G401.6 (cell line): ENCODE data around the gene VAC14.

Experiments
- FAIRE-seq: peaks from 2 replicates; lab custom pipeline; 2012; peaks lifted over from hg19 to GRCh38; lab: Jason Lieb, UNC

The VAC14 gene

DNA sequence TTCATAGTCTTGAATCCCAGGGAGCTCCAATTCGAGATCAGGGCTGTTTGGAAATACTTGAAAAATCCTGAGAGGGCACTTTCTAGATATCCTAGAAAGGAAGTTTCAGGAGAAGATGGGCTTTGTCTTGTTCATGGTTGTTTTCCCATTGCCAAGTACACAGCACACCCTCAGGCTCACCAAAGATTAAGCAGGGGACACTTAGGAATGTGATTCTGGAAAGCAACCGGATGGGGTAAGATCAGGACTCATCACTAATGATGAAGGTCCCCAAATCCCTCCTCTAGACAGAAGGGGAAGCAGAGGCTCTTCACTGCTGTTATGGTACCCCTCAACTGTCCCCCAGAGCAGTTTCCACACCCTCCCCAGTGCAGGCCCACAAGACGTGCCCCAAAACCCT, 40.7 kb downstream of the VAC14 start:
- no peak for FAIRE-seq

DNA sequence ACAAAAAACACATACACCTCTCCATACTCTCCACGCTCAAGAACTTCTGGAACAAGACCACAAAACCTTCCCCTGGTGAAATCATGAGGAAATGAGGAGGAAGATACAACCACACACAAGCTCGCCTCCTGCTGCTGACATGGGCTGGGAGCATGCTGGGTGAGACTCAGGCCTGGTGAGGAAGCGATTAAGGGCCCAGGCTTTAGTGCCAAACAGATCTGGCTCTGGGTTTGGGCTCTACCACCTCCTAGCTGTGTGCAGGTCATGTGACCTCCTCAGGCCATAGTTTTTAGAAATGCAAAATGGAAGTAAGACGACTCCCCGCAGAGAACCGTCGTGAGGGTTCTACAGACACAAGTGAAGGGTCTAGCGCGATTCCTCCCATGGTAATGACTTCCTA, 41.3 kb downstream of the VAC14 start:
- no peak for FAIRE-seq

DNA sequence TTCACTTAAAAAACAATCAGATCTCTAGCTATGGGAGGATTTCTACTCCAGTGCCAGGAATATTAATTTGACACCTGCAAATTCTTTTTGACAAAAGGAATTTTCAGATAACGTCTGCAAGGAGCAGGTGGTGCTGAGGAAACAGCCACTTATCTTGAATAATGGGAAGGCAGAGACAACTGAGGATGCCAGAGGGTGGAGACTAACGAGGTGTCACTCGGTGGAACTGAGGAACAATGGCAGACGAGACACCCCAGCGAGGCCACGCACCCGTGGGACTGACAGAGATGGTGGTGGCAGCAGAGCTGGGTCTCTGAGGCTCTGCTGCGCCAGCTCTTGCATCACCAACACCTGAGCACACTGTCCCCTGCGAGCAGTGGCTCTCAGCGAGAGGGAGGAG, 42.2 kb downstream of the VAC14 start:
- no peak for FAIRE-seq

DNA sequence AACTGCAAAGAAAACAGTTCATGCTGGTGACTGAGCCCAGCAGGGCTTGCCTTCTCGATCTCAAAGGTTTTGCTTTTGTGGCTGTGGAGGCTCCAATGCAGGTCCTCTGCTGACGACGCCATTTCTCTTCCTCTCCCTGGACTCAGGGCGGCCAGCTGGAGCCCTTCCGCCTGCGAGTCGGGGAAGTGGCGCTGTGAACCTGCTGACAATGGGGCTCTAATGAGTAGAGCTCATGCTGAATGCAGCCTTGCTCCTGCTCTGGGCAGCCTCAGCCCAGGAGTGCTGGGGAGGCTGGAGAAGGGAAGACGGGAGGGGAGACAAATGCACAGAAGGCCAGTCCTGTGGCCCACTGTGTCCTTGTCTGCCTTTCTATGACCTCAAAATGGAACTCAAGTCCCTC, 43.8 kb downstream of the VAC14 start:
- FAIRE-seq = no peak

DNA sequence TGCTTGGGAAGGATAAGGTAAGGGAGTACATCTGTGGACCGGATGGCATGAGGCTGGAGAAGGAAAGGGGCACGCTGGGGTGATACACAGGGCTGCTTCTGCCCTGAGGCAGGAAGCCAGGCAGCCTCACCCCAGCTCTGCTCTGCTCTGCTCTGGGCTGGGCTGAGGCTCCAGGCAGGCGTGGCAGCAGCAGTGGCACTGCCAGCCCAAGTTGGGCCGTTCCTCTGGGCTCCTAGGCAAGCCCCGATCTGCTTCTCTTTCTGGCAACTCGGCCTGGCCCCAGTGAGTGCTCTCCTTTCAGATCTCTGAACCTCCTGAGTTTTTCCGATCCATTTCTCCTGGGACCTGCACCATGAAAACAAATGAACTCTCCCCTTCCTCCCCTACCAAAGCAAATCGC, 44.9 kb downstream of the VAC14 start:
- no peak for FAIRE-seq

DNA sequence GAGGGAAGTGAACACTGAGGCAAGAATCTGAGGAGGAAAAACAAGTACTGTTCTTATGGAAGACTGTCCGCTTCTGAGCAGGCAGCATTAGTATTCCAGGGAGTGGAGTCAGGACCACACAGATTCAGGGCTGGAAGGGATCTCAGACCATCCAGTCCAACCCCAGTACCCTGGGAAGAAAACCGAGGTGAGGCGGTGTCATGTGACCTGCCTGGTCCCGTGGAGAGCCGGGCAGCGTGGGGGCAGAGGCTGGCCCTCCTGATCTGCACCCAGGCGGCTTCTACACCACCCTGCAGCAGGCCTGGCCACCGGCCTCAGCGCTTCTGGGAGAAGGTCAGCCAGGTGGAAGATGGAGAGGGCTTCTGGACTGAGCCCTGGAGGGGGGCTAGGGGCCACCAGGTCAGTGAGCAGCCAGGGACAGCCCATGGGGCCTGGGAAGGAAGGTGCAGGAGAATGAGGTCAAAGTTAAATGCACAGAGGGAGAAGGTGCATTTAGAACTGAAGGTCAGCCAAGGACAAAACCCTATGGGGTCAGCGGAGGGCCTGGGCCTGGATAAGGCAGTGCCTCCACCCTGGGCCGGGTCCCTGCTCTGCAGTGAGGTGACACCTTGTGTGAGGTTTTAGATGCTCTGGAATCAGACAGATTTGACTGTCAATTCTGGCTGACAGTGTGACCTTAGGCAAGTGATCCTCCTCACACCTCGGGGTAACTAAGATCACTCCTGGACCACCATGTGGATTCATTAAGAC, 45.9 kb downstream of the VAC14 start:
- FAIRE-seq = no peak

DNA sequence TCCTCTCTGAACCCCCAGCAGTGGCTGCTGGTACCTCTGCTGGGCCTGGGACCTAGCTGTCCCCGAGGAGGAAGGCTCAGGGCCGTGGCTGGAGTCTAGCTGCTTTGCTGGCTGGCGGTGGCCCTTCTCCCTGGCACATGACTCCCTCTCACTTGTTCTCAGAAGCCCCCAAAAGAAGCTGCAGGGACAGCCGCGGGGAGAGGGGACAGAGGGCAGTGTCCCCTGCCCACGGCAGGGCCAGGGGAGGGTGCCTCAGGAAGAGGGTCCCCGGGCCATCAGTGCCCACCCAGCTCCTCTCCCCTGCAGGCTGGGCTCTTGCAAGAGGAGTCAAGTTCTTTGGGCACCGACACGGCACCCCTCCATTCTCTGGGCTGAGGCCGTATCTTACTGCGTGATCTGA, 46.6 kb downstream of the VAC14 start:
- no peak for FAIRE-seq

DNA sequence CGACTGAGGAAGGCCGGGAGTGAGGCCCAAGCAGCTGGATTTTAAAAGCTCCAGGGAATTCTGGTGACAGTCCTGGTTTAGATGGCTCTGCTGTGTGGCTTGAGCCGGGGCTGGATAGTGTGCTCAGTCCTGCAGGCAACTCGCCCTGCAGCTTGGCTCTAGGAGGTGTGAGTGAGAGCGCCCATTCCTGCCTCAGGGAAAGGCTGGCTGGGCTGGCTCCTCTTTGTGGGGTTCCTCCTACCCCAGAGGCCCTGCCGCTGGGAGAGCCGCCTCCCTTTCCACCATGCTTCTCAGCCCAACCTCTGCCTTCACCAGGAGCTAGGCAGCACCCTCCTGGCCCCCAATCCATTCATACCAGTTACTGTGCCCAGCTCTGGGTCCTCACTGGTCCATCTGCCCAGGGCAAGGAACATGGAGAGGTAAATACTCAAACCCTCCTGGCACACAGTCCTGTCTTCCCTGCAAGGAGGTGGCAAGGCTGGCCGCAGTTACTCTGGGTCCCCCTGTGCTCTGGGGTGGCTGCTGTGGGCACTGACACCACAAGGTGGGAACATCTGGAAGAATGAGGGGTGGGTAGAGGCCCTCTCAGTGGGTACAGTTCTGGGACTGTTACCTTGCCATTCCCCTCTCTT, 47.1 kb downstream of the VAC14 start:
- no peak for FAIRE-seq

DNA sequence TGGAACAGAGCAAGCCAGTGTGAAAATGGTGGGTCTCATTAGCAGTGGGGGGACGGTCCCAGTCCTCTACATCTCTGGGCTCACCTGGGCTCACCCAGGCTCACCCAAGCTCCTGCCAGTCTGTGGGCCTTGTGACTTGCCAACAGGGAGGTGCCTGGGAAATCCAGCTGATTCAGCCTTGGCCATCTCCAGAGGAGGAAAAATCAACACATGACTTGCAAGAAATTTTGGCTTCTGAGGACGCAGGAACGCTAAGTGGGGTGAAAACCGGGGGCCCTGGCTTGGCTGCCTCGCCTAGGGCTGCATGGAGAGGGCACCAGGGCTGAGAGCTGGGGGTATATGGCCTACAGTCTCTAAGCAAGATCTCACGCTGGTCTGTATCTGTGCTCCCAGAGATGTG, 47.7 kb downstream of the VAC14 start:
- FAIRE-seq = no peak

DNA sequence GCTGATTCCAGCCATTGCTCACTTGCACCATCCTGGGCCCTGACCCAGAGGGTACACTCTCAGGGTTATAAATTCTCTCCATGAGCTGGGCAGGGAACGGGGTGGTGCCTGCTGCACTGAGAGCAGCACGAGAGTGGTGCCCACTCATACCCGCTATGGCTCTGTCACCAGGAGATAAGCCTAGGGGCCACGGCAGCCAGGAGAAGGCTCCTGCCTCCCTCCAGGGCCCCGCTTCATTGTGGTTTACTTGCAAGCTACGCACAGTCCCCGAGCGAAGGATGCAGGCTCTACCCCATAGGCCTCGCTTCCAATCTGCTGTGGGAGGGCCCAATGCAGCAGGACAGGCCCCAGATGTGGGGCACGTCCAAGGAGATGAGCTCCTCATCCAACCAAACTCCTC, 48.5 kb downstream of the VAC14 start:
- no peak for FAIRE-seq

DNA sequence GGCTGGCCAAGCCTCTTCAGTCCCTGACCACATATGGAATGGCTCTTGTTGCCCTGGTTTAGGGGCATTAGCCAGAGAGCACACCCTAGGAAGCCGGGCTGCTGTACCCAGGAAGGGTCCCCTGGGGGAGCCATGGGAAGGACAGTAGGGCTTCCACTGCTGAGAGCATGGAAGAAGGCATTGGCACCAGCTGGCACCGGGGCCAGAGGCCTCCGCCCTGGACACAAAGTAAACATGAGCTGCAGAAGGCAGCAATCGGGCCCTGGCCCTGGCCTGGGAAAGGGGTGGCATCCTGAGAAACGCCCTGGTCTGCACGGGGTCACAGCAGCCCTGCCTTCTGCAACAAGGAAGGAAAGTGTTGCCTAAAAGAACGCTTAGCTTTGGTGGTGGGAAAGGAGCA, 49.4 kb downstream of the VAC14 start:
- no peak for FAIRE-seq

DNA sequence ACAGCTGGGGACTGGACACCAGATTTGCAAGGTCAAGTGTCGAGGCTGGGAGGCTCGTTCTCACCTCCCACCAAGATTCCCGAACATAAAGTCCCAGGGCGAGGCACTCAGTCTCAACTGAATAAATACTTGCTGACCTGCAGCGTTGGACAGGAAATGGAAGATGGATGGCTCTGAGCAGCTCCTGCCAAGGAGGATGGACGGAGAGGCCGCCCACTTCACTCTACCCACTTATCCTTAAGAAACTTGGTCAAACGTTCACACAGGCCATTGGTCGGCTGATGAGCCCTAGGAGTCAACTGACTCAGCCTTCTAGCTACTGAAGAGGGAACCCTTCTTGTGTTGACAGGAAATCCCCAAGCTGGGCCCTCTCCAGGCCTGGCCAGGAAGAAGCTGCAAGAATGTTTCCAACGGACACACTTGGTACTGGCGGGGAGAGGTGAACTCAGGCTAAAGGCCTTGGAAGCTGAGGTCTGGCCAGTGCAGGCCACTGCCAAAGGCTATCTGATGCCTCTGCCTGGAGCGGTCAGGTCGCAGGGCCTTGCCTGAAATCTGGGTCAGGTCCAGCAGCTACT, 50.0 kb downstream of the VAC14 start:
- no peak for FAIRE-seq

DNA sequence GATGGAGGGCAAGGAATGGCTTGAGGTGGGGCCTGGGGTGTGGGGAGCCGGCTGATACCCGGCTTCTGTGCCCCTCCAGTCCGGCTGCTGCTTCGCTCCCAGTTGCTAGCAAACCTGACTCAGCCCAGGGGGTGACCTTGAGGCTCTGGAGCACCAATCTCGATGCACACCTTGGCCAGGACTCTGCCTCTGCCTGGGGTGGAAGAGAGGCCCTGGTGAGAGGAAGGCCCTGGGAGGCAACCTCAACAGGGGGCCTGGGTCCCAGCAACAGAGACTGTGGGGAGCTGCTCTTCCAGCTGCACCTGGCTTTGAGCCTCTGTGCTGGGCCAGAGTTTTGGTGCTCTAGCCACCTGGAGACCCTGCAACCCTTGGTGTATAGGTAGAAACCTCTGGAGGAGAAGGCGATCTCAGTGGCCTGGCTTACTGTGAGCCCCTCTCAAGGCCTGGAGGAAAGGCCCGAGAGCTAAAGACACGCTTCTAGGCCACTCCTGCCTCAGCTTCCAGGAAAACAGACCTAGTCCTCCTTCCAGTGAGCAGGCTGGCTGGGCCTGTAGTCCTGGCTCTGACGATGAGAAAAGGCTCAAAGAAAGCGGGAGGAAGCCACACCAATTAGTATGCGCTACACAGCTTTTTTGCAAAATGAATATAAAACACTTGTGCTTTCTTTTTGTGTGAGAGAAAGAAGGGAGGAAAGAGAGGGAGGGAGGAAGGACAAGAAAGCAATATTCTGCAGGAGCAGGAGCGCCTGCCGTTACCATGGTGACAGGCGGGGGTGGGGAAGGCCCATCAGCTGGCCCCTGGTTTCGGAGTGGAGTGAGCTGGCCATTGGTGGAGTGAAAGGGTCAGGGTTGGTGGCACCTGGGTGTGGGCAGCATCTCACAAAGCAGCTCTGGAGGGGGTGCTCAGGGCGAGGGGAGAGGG, 51.0 kb downstream of the VAC14 start:
- no peak for FAIRE-seq

DNA sequence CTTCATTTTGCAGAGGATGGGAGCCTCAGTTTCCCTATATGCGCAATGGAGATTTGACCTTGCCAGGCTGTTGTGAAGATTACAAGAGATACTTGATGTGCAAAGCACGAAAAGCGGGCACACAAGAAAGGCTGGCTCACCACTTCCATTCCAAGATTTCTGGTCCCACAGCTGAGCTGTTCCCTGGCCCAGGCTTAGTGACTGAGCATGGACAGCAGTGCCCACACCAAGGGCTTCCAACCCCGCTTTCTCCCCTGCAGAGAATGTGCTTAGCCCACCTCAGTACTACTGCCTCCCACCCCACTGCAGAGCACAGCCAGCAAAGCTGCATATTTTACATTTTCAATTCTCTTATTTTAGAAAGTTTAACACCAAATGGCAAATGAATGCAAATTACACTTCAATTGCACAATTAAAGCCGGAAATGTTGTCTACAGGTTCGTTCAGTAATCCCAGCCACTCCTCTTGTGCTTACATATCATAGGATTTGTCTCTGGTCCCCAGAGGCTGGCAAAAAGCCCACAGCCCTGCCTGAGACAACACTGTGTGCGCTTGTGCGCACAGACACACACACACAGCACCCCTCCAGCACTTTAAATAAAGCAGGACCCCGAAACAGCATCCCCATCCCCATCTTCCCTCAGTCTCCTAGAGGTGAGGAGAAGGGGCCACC, 51.8 kb downstream of the VAC14 start:
- FAIRE-seq = no peak

DNA sequence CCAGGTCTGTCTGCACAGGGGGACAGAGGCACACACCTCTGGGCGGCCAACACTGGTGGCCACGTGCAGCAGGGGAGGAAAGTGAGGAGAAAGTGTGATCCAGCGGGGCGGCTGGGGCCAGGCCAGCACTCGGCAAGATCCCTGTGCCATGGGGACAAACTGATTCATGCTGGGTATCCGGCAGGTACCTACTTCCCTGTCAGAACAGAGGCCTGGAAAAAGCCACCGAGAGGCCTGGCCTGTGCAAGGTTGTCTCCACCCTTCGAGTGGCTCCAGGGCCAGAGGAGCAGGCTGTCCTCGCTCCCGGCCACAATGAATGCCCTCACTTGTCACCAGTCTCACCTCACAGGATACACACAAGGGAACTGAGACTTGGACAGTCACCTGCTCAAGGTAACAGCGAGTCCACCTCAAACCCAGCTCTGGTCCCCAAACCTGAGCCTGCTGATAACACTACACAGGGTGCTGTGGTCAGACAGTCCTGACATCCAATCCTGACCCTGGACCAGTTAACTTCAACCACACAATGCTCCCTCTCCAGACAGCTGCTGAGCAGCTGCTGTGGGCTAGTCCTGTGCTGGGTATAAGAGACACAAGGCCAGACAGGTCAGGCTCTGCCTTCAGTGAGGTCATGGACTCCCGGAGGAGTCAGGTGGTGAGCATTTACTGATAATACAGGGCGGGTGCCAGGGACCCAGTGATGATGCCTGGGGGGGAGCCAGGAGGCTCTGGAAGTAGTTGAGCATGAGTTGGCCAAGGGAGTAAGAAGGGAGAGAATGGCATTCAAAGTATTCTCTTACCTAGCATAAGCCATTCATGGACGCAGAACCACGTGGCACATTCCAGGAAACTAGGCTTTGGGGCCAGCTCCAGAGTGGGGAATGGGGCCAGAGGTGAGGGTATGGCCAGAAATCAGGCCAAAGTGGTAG, 53.0 kb downstream of the VAC14 start:
- FAIRE-seq = no peak

DNA sequence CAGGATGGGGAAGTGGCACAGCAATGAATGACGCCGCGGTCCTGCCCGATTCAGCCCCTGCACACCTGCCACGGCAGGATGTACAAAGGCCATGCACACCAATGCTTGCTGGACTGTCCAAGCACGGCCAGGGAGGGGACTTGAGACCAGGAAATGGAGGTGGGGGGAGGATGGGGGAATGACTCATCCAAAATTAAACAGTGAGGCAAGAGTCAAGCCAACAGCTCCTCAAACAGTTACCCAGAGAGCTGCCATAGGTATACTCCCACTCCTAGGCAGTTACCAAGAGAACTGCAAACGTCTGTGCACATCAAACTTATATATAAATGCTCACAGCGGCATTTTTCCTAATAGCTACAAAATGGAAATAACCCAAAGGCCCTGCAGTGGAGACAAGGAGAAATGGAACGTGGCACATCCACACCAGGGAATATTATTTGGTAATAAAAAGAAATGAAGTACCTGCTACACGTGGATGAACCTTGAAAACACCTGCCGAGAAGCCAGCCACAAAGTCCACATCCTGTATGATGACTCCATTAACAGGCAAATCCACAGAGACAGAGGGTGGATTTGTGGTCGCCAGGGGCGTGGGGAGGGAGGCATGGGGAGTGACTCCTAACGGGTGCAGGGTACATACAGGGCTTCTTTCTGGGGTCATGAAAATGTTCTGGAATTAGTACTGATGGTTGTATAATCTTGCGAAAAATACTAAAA, 54.1 kb downstream of the VAC14 start:
- no peak for FAIRE-seq

DNA sequence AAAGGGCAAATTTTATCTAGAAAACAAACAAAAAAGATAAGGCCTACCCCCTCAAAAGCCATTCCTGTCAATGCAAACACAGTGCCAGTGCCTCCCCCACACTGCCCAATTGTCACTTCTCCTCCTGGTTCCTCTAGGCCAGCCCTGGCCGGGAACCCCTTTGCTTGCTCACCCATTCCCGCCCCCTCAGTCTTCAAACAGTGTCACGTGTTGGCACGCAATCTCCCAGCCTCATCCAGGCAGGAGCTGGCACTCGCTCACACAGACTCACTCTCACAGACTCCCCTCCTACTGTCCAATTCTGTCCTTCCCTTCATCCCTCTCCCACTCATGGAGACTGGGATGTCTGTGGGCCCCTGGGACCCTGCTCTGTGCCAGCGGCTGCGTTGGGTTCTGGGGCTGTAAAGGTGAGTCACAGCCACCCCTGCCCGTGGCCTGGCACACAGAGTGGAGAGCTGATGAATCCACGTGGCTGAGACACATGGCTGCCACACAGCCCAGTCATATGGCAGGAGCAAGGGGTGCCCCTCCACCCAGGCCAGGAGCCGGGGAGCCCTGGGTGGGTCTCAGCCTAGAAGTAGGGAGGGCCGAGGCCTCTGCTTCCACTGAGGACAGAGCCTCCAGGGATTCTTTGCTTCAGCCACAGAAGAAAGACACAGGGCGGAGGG, 54.8 kb downstream of the VAC14 start:
- FAIRE-seq = no peak

DNA sequence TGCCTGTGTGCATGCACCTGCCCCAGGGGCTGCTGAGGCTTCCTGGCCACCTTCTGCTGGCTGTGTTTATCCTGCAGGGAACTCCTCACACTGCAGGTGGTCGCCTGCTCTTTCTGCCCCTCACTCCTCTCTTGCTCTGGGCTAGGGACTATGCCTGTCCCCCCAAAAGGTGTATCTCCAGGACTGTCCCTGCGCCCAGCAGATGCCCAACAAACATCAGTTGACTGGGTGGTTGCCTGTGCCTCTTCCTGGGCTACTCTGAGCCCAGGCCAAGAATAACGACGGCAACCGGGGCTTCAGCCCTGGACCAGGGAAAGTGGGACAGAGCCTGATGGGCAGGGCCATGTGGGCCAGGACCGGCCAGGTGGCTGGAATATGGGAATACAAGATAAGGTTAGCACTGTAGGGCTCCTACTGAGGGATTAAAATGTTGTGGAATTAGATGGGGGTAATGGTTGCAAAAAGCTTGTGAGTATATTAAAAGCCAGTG, 55.4 kb downstream of the VAC14 start:
- FAIRE-seq = no peak

DNA sequence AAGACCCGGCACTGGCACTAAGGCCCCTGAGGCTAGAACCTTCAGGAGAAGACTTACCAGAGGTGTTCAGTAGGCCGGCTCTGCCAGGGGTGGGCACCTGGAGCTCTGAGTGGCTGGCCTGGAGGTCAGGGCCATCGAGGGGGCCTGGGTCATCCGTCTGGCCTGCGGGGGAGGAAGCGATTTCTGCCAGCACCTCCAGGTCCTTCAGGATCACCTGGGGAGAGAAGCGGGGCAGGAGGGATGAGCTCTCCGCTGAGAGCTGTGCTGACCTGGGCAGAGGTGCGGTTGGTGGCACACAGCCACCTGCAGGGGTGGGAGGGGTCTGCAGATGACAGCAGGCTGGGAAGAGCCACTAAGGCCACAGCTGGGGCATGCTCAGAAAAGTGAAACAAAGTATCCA, 56.6 kb downstream of the VAC14 start:
- FAIRE-seq = no peak

DNA sequence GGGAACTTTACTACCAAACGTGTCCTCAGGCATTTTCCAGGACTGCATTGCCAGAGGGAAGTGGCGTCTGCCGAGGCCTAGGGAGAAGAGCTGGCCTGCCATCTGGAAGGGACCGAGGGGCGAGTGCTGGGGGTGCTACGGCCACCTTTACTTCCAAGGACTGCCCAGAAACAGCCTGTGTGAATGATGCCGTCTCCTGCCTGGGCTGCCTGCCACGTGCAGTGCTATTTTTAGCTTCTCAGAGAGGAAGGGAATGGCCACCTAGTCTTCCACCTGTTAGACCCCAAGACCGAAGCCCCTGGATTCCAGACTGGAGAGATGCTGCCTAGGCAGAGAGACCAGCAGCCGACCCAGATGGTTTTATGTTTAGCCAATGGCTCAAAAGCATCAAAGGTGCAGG, 57.2 kb downstream of the VAC14 start:
- no peak for FAIRE-seq
